Retinal pigment epithelial cell (primary cell): ENCODE data around the gene PYGB.

Experiments used
- DNase-seq: peaks from one replicate; pipeline ENCODE4 v3.0.0-alpha.2; 2010; ENCODE audit warnings: low read depth
- H3K4me3 ChIP-seq: 2 replicates; pipeline ENCODE4 v1.5.1; 2011; ENCODE audit warnings: mild to moderate bottlenecking, low read length, control low read depth, moderate library complexity
- TF ChIP-seq, protein P1 (sequence below): conservative IDR thresholded peaks from 2 replicates; pipeline ENCODE4 v1.5.1; 2011; ENCODE audit warnings: low read depth, low read length, control low read depth, inconsistent platforms

Gene PYGB

DNA sequence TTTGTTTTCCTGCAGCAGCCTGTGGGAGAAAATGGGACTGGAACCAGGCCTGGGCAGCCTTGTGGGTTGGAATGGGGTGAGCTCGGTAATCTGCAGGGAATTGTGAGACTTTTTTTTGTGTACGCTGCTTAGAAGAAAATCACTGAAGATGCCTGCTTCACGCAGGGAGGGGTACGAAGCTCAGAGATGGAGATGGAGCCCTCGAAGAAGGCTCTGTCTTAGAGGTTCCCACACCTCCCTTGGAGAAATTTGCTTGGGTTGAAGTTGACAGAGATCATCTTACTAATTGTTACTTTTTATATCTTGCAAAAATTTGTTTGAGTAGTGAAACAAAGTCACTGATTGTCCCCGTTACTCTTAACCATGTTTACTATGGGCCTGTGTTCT, 894 bp downstream of the PYGB start:
- TF ChIP-seq, protein P1, sequence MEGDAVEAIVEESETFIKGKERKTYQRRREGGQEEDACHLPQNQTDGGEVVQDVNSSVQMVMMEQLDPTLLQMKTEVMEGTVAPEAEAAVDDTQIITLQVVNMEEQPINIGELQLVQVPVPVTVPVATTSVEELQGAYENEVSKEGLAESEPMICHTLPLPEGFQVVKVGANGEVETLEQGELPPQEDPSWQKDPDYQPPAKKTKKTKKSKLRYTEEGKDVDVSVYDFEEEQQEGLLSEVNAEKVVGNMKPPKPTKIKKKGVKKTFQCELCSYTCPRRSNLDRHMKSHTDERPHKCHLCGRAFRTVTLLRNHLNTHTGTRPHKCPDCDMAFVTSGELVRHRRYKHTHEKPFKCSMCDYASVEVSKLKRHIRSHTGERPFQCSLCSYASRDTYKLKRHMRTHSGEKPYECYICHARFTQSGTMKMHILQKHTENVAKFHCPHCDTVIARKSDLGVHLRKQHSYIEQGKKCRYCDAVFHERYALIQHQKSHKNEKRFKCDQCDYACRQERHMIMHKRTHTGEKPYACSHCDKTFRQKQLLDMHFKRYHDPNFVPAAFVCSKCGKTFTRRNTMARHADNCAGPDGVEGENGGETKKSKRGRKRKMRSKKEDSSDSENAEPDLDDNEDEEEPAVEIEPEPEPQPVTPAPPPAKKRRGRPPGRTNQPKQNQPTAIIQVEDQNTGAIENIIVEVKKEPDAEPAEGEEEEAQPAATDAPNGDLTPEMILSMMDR = no peak
- DNase-seq = no peak
- peak overlapping the region; percentile 78 for H3K4me3 ChIP-seq

DNA sequence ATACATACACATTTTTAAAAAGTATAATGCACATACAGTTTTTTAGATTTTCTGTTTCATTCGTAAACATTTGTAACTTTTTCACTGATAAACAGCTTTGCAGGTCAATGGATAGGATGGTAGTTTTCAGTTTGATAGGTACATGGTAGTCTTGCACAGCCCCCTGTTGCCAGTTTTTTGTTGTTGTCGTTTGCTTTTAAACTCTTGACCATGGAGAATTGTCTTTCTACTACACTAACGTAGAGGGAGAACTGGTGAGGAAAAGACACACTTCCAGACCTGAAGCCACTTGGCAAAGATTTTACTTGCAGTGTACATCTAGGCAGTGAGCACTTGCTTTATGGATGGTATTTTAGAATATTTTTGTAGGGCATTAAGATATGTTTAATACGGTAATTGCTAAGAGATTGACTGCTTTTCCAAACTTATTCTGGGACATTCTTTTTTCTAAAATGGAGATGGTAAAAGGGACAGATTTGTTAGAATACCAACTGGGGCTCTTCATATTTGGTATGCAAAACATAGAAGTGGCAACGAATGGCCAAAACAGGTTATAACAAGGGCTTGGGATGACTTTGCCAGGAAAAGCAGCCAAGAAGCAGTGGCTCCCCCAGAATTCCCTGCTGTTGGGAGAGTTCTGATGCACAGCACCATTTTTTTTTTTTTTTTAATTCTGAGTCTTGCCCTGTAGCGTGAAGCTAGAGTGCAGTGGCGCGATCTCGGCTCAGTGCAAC, 1.5 kb downstream of the PYGB start:
- H3K4me3 ChIP-seq = peak overlapping the region; percentile 78
- TF ChIP-seq, protein P1 = no peak
- no peak for DNase-seq

DNA sequence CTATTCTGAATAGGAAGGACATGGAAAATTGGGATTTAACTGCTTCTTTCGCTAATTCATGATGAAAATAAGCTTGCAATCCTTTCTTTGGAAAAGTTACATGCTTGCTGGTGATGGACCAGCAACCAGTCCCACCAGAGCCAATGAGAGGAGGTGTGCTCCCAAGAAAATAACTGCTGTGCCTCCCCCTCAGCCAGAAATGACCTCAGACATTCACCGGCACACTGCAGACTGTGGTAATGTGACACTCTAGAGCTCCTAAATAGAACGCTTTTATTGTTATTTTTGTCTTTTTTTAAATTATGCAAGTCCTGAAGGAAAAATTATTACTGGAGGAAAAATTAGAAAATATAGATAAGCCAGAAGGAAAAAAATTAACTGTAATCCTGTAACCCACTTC, 2.6 kb downstream of the PYGB start:
- no peak for DNase-seq
- H3K4me3 ChIP-seq = no peak overlapping the region
- TF ChIP-seq, protein P1 = no peak

DNA sequence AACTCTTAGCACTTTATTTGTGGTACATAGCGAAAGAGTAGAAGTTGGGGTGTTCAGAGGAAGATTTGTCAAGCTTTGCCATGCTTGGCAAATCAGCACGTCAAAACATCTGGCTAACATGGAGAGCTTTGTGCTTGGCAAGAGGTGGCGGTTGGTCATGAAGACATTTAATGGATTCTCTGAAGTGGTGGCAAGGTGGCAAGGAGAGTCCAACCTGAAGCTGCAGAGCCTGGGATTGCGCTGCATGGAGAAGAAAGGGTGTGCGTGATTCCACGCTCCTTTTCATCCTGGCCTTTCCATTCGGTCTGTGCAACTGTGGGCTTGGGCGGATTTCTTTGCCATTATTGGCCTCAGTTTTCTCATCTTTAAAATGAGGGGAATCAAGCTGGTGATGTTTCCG, 3.1 kb downstream of the PYGB start:
- H3K4me3 ChIP-seq = no peak overlapping the region
- TF ChIP-seq, protein P1 = no peak
- no peak for DNase-seq

DNA sequence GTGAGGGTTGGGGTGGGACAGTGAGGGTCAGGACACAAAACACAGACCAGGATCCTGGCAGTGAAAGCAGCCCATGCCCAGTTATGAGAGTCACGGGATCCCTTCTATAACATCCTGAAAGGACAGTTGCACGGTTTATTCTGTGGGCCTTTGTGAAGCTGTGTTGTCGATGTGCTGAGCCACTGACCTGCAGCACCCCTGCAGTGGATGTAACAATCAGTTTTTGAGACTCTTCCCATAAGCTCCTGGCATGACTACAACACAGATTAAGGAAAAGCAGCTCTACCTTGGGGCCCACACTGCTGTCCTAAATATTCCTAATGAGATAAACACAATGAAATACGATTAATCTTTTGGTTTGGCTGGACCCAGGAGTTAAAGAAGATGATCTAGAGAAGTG, 3.7 kb downstream of the PYGB start:
- no peak overlapping the region for H3K4me3 ChIP-seq
- DNase-seq = no peak

DNA sequence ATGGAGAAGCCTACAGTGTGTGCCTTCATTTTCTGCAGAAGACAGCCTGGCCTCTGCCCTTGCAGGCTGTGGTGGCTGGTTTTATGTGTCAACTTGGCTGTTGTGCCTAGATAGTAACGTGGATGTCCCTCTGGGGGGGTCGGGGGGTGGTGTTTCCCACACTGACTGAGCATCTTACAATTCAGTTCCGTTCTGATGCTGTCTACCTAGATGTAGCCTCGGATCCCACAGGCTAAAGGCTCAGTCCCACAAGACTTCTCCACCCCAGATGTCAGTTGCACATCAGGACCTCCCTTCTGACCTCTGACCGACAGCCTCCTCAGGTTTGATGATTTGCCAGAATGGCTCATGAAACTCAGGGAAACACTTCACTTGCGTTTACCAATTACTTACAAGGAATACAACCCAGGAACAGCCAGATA, 4.4 kb downstream of the PYGB start:
- H3K4me3 ChIP-seq = no peak overlapping the region
- no peak for DNase-seq
- TF ChIP-seq, protein P1 = no peak

More for the DNA sequence above, 3.7 kb downstream of the PYGB start:
- TF ChIP-seq, protein P1 = no peak

DNA sequence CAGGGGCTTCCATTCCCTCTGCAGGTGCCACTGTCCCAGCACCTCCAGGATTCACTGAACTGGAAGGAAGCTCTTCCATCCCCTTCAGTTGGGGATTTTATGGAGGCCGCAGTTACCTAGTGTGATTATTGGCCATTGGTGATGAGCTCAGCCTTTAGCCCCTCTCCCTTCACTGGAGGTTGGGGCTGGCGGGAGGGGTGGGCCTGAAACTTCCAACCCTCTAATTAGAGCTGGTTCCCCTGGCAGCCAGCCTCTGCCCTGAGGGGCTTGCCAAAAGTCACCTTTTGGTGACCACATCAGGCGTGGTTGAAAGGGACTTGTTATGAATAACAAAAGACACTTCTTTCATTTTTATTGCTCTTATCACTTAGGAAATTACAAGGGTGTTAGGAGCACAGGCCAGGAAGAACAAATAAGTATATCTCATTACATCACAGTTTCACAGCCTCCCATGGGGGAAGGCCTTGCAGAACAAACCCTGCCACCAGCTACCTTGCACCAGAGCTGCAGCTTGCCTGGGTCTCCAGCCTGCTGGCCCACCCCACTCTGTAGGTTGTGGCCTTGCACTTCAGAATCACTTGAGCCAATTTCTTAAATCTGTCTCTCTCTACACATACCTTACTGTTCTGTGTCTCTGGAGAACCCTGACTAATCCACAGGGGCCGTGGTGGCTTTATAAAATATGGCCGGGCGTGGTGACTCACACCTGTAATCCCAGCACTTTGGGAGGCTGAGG, 5.0 kb downstream of the PYGB start:
- DNase-seq = no peak
- no peak overlapping the region for H3K4me3 ChIP-seq
- TF ChIP-seq, protein P1 = no peak
